B cell (primary cell): ENCODE measurements around the gene AK9. TPM values are rescaled to one million over a fixed set of nuclear protein-coding genes. Genes with fewer than 3 reads are reported as not detected.

Experiments used
- ATAC-seq: fragments of 200-7000 bp; cut with Tn5 transposase; one replicate; pipeline ENCODE4 v1.10.0; 2021; ENCODE audit warnings: low read depth, mild to moderate bottlenecking, moderate number of reproducible peaks, moderate library complexity
- CTCF ChIA-PET: fragments of 350-600 bp; sonication (Branson Sonifier 250); formaldehyde crosslinking; loops from one replicate; lab custom pipeline; 2021; ENCODE audit warnings: antibody characterized with exemption, inconsistent platforms; lab: Charles Lee
- POLR2A ChIA-PET: fragments of 350-600 bp; sonication (Branson Sonifier 250); formaldehyde crosslinking; loops from one replicate; lab custom pipeline; 2021; ENCODE audit warnings: antibody characterized with exemption; lab: Charles Lee
- DNase-seq: peaks from one replicate; pipeline ENCODE4 v3.0.0; 2013
- H2AFZ ChIP-seq: 2 replicates; pipeline ENCODE4 v1.6.1; 2012; ENCODE audit warnings: mild to moderate bottlenecking, low read depth, low read length; ENCODE audit not compliant: insufficient read depth, poor library complexity, severe bottlenecking
- H3K27ac ChIP-seq, 2 donors: 1 replicate in 1 of 2; 2 replicates in 1 of 2; pipeline ENCODE4 v1.5.1; 2012 to 2013; ENCODE audit warnings: low read length in 2 of 2, mild to moderate bottlenecking in 2 of 2, moderate library complexity in 1 of 2
- H3K27me3 ChIP-seq, 4 experiments: fragments of 200-600 bp in 1 of 4; sonication (generic) in 1 of 4; replicated peaks in 1 of 4; 1 replicate in 2 of 4; 2 replicates in 2 of 4; pipeline versions ENCODE4 v1.6.1 to v1.7.0; 2013 to 2016; ENCODE audit warnings: low read length in 3 of 4, mild to moderate bottlenecking in 2 of 4, mixed read lengths in 1 of 4, moderate library complexity in 1 of 4; ENCODE audit not compliant: insufficient read depth in 4 of 4, control insufficient read depth in 3 of 4; ENCODE audit errors: control extremely low read depth in 1 of 4
- H3K36me3 ChIP-seq, 2 experiments: replicated peaks in 1 of 2; 1 replicate in 1 of 2; 2 replicates in 1 of 2; pipeline versions ENCODE4 v1.6.1 to v1.7.1; 2013; ENCODE audit warnings: low read length in 1 of 2; ENCODE audit not compliant: insufficient read depth in 2 of 2, control insufficient read depth in 1 of 2; ENCODE audit errors: control extremely low read depth in 1 of 2, extremely low read depth in 1 of 2
- H3K4me1 ChIP-seq, 2 donors: fragments of 200-600 bp in 1 of 2; sonication (generic) in 1 of 2; 1 replicate in 1 of 2; 2 replicates in 1 of 2; pipeline versions ENCODE4 v1.5.1 to v1.6.1; 2013 to 2017; ENCODE audit warnings: low read length in 2 of 2; ENCODE audit not compliant: control insufficient read depth in 2 of 2, insufficient read depth in 2 of 2
- H3K4me2 ChIP-seq: replicated peaks from 2 replicates; pipeline ENCODE3; 2012; ENCODE audit warnings: mild to moderate bottlenecking, low read depth, low read length; ENCODE audit not compliant: poor library complexity, severe bottlenecking
- H3K4me3 ChIP-seq, 5 experiments: fragments of 200-600 bp in 1 of 5; sonication (generic) in 1 of 5; 1 replicate in 3 of 5; 2 replicates in 2 of 5; pipeline versions ENCODE4 v1.5.1 to v1.7.0; 2011 to 2016; ENCODE audit warnings: low read length in 4 of 5, mild to moderate bottlenecking in 4 of 5, low read depth in 2 of 5, control low read depth in 1 of 5, moderate library complexity in 1 of 5; ENCODE audit not compliant: insufficient read depth in 1 of 5; ENCODE audit errors: control extremely low read depth in 1 of 5, extremely low read depth in 1 of 5
- H3K79me2 ChIP-seq: fragments of 200-600 bp; sonication (generic); one replicate; pipeline ENCODE4 v1.6.0; 2016; ENCODE audit warnings: low read length; ENCODE audit not compliant: control insufficient read depth, insufficient read depth
- H3K9ac ChIP-seq: fragments of 200-600 bp; sonication (generic); 2 replicates; pipeline ENCODE4 v1.6.1; 2017; ENCODE audit warnings: mild to moderate bottlenecking, low read length, moderate library complexity
- H3K9me3 ChIP-seq, 3 donors: one replicate each; pipeline versions ENCODE4 v1.6.1 to v1.7.1; 2013; ENCODE audit warnings: low read length in 2 of 3; ENCODE audit not compliant: control insufficient read depth in 2 of 3, insufficient read depth in 1 of 3; ENCODE audit errors: control extremely low read depth in 1 of 3
- H4K20me1 ChIP-seq: 2 replicates; pipeline ENCODE4 v1.6.0; 2012; ENCODE audit warnings: mild to moderate bottlenecking, low read length; ENCODE audit not compliant: insufficient read depth, control insufficient read depth, poor library complexity, severe bottlenecking
- H3K27ac Mint-ChIP-seq: one replicate; pipeline ENCODE4 v1.8.0; 2021; ENCODE audit warnings: mixed read lengths
- H3K27me3 Mint-ChIP-seq: one replicate; pipeline ENCODE4 v1.8.0; 2021; ENCODE audit warnings: mixed read lengths
- H3K4me1 Mint-ChIP-seq: one replicate; pipeline ENCODE4 v1.8.0; 2021; ENCODE audit warnings: mixed read lengths
- H3K4me3 Mint-ChIP-seq: one replicate; pipeline ENCODE4 v1.8.0; 2021; ENCODE audit warnings: mixed read lengths
- H3K9me3 Mint-ChIP-seq: one replicate; pipeline ENCODE4 v1.8.0; 2022; ENCODE audit warnings: mixed read lengths; ENCODE audit not compliant: insufficient read depth
- CTCF ChIP-seq: fragments of 200-600 bp; IDR thresholded peaks from one replicate; pipeline ENCODE4 v1.8.0; 2022; ENCODE audit warnings: antibody characterized with exemption, mild to moderate bottlenecking
- EZH2 ChIP-seq: IDR thresholded peaks from 2 replicates; pipeline ENCODE4 v1.6.1; 2012; ENCODE audit warnings: borderline replicate concordance, low read depth, mild to moderate bottlenecking, moderate library complexity, low read length; ENCODE audit not compliant: insufficient read depth, poor library complexity, severe bottlenecking
- WGBS: methylation state at CpG from one replicate; pipeline ENCODE4 v1.1.5; 2013; ENCODE audit warnings: missing lambda C conversion rate; ENCODE audit not compliant: insufficient coverage; 5-methylcytosine and 5-hydroxymethylcytosine counted together
- intact Hi-C: fragments of 100-400 bp; cut with micrococcal nuclease; formaldehyde crosslinking; loops from one replicate; pipeline ENCODE4 v1.10.0; 2022
- polyA plus RNA-seq: library from polyadenylated mRNA; depleted of rRNA; stranded (reverse); fragments of >200 nt; gene quantifications from 2 replicates; pipeline ENCODE4 v1.2.3, GENCODE V29; 2012
- total RNA-seq, 2 donors: library from RNA; stranded (reverse); fragments of 120-200 nt in 1 of 2; gene quantifications; 1 replicate in 1 of 2; 2 replicates in 1 of 2; pipeline versions ENCODE4 v1.2.3 to v1.2.4, GENCODE V29; 2013 to 2022

The AK9 gene
- total and polyA plus RNA-seq, 2 donors (not counting 1 experiment from before 2014, with no cell fraction given), result 6.4 to 26.5 TPM

GRCh38 chr6:109717971-109718370 lies 27.0 kb upstream of the AK9 start:
- Mint-ChIP-seq H3K4me1 (peaks cover 19% of the 10 kb centered on the region), H3K4me3 (no peak overlapping the region), H3K27ac (no peak overlapping the region), H3K9me3 (no peaks in the 10 kb centered on the region), H3K27me3 (no peaks in the 10 kb centered on the region)
- Histone ChIP-seq H3K4me1 (peaks cover 9 to 11% of the 10 kb centered on the region in 2 donors), H3K27ac (no peak overlapping the region), H3K27me3 (no peaks in the 10 kb centered on the region), H3K9me3 (no peaks in the 10 kb centered on the region), H3K4me3 (no peak overlapping the region), H2AFZ (no peak overlapping the region), H3K9ac (no peak overlapping the region), H3K36me3 (peaks cover 8 to 54% of the 10 kb centered on the region in 2 experiments), H3K4me2 (no peak overlapping the region), H4K20me1 (peaks cover 35% of the 10 kb centered on the region), H3K79me2 (peaks cover 27% of the 10 kb centered on the region)
- no peak for TF ChIP-seq CTCF
- POLR2A ChIA-PET, result no interaction called here
- no CpG with 5 or more reads among the region's 2 CpGs for WGBS
- intact Hi-C loops, result no loop called here
- CTCF ChIA-PET, result interaction anchor here (2.0 to 5.2 kb wide), 2 partner anchors 13 to 322 kb away, joined by 12 to 22 read pairs; no protein-coding TSS in a partner anchor
- ATAC-seq (no peak), DNase-seq (no peak)

- no peak for ATAC-seq
Measured at GRCh38 chr6:109715616-109716015, 24.6 kb upstream of the AK9 start.

More at GRCh38 chr6:109715616-109716015, 24.6 kb upstream of the AK9 start:
- intact Hi-C loops, result no loop called here
- Histone ChIP-seq H3K36me3 (peaks cover 7 to 43% of the 10 kb centered on the region in 2 experiments), H3K27ac (no peak overlapping the region), H3K4me1 (peaks cover 9 to 11% of the 10 kb centered on the region in 2 donors), H4K20me1 (peaks cover 39% of the 10 kb centered on the region), H2AFZ (no peak overlapping the region), H3K9me3 (peaks cover 0 to 3% (median 0%) of the 10 kb centered on the region in 3 donors), H3K4me3 (no peak overlapping the region), H3K27me3 (no peaks in the 10 kb centered on the region), H3K4me2 (no peak overlapping the region), H3K79me2 (peaks cover 45% of the 10 kb centered on the region), H3K9ac (no peak overlapping the region)
- Mint-ChIP-seq H3K4me3 (no peak overlapping the region), H3K27me3 (no peaks in the 10 kb centered on the region), H3K9me3 (no peaks in the 10 kb centered on the region), H3K4me1 (peaks cover 29% of the 10 kb centered on the region), H3K27ac (no peak overlapping the region)
- TF ChIP-seq EZH2, result no peak
- no peak for TF ChIP-seq CTCF
- ChIA-PET POLR2A (no interaction called here), CTCF (interaction anchor here (1.9 to 5.2 kb wide), 2 partner anchors 10 to 324 kb away, joined by 10 to 22 read pairs; no protein-coding TSS in a partner anchor)
- WGBS, result no CpG with 5 or more reads among the region's 2 CpGs
- no peak for DNase-seq
